H1 (cell line): ENCODE results near the gene TCF4.

Experiments
- CBX5 ChIP-seq: fragments of 300-800, 300-1000 bp; sonication (generic); IDR thresholded peaks from 2 replicates; pipeline ENCODE4 v1.7.1; 2016; ENCODE audit warnings: antibody characterized with exemption, low read length, low read depth
- CTCF ChIP-seq, 3 experiments: IDR thresholded peaks; 1 replicate in 2 of 3; 2 replicates in 1 of 3; pipeline versions ENCODE4 v1.5.1 to v1.6.1; 2011; ENCODE audit warnings: low read length in 3 of 3, mild to moderate bottlenecking in 3 of 3, inconsistent platforms in 2 of 3, low read depth in 1 of 3, moderate library complexity in 1 of 3; ENCODE audit not compliant: insufficient read depth in 1 of 3; ENCODE audit errors: control extremely low read depth in 1 of 3
- EGR1 ChIP-seq: IDR thresholded peaks from 2 replicates; pipeline ENCODE4 v1.6.1; 2011; ENCODE audit warnings: low read depth, low read length, borderline replicate concordance
- EZH2 ChIP-seq: fragments of 200-600 bp; sonication (generic); IDR thresholded peaks from 2 replicates; pipeline ENCODE4 v1.7.1; 2012; ENCODE audit warnings: low read depth, mild to moderate bottlenecking, moderate library complexity, low read length, inconsistent platforms; ENCODE audit not compliant: severe bottlenecking
- GABPA ChIP-seq: IDR thresholded peaks from 2 replicates; pipeline ENCODE4 v1.6.1; 2011; ENCODE audit warnings: mild to moderate bottlenecking, low read length, moderate library complexity, borderline replicate concordance; ENCODE audit not compliant: insufficient read depth
- NRF1 ChIP-seq: IDR thresholded peaks from 2 replicates; pipeline ENCODE4 v1.6.1; 2011; ENCODE audit warnings: mild to moderate bottlenecking, low read depth, low read length, improper control_type of control experiment
- POLR2A ChIP-seq, 2 experiments: IDR thresholded peaks; 1 replicate in 1 of 2; 2 replicates in 1 of 2; pipeline ENCODE4 v1.6.1; 2011; ENCODE audit warnings: low read depth in 2 of 2, low read length in 2 of 2, mild to moderate bottlenecking in 2 of 2; ENCODE audit errors: control extremely low read depth in 1 of 2
- USF2 ChIP-seq: IDR thresholded peaks from 2 replicates; pipeline ENCODE4 v1.6.1; 2011; ENCODE audit warnings: low read length, improper control_type of control experiment

GRCh38 chr18:55307505-55307904 is 280.5 kb downstream of the TCF4 start:
- TF ChIP-seq NRF1 (no peak), EZH2 (no peak), CTCF (IDR thresholded peaks at IDR 0.05; ENCODE audit: control extremely low read depth in 1 of 3, insufficient read depth in 1 of 3, low read depth in 1 of 3, low read length in 3 of 3) (no peak), CBX5 (no peak), GABPA (no peak), POLR2A (IDR thresholded peaks at IDR 0.05; ENCODE audit: control extremely low read depth in 1 of 2, low read depth in 2 of 2, low read length in 2 of 2) (no peak), USF2 (no peak), EGR1 (no peak)
